ENCODE results near the gene NEDD4L. TPM values are rescaled to one million over a fixed set of nuclear protein-coding genes. Genes with fewer than 3 reads are reported as not detected.

Gene NEDD4L
- total RNA-seq, 2 experiments from 2014 or later, result 11.2 to 13.7 TPM

GRCh38 chr18:58391932-58392323, 347.9 kb downstream of the NEDD4L start:
- Mint-ChIP-seq H3K4me1 (ENCODE audit: low read depth) (peaks cover 11% of the 10 kb centered on the region), H3K27ac (no peak overlapping the region), H3K9me3 (no peaks in the 10 kb centered on the region), H3K36me3 (ENCODE audit: low read depth) (no peaks in the 10 kb centered on the region), H3K27me3 (no peaks in the 10 kb centered on the region), H3K4me3 (no peak overlapping the region)
- no peak for DNase-seq
- no peak overlapping the region for H3K4me3 ChIP-seq (ENCODE audit: low read length)
- intact Hi-C loops (cut with DNase I, micrococcal nuclease), result loop anchor here in 1 of 2 experiments (10.0 kb wide), 1 partner anchor 373 kb away; no protein-coding TSS in a partner anchor
- H3K9me3 ChIP-seq (ENCODE audit: control insufficient read depth in 1 of 2, insufficient read depth in 1 of 2, low read length in 2 of 2), result no peaks in the 10 kb centered on the region
- H3K27me3 ChIP-seq (ENCODE audit: control insufficient read depth in 1 of 2, insufficient read depth in 2 of 2, low read length in 2 of 2), result no peaks in the 10 kb centered on the region
- no peak overlapping the region for H3K27ac ChIP-seq (ENCODE audit: low read depth in 1 of 2, low read length in 2 of 2)
- H3K36me3 ChIP-seq (ENCODE audit: insufficient read depth, low read length), result no peaks in the 10 kb centered on the region
- TF ChIP-seq, protein P1, sequence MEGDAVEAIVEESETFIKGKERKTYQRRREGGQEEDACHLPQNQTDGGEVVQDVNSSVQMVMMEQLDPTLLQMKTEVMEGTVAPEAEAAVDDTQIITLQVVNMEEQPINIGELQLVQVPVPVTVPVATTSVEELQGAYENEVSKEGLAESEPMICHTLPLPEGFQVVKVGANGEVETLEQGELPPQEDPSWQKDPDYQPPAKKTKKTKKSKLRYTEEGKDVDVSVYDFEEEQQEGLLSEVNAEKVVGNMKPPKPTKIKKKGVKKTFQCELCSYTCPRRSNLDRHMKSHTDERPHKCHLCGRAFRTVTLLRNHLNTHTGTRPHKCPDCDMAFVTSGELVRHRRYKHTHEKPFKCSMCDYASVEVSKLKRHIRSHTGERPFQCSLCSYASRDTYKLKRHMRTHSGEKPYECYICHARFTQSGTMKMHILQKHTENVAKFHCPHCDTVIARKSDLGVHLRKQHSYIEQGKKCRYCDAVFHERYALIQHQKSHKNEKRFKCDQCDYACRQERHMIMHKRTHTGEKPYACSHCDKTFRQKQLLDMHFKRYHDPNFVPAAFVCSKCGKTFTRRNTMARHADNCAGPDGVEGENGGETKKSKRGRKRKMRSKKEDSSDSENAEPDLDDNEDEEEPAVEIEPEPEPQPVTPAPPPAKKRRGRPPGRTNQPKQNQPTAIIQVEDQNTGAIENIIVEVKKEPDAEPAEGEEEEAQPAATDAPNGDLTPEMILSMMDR (IDR thresholded peaks at IDR 0.05), result no peak
- ChIA-PET POLR2A (no interaction called here), CTCF (interaction anchor here (1.0 kb wide), 1 partner anchor 30 kb away, joined by 3 read pairs; no protein-coding TSS in a partner anchor)
- H3K4me1 ChIP-seq (ENCODE audit: insufficient read depth, low read length), result peaks cover 8% of the 10 kb centered on the region
- ATAC-seq (ENCODE audit: poor library complexity), result no peak

DNA sequence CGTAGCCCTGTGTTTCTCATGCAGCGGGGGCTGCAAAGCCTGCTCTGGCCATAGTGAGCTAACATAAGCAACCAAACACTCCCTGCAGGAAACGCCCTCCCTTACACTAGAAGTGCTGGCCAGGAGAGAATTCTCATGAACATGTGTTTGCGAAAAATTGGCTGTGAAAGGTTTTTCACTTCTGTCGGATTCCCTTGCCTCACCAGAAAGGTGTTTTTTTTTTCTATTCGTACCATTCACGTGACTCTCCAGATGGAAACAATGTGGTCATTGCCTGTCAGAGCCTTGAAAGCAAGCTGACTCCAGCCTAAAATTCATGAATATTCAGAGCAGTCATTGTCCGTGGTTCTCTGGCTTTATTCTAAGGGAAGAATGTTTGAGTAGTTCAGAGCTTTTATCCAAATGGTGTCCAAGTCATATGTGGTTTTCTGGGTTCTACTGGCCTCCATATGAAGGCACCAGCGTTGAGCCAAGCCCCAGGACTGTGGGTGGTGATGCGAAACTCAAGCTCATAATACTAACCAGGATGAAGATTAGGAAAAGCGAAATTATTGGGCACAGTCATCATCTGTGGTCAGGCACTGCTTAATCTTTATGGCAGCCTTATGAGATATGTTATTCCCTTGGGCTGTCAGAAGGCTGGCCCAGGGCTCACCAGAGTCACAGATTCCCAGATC, 348.4 kb downstream of the NEDD4L start:
- Mint-ChIP-seq H3K4me3 (no peak overlapping the region), H3K4me1 (ENCODE audit: low read depth) (peaks cover 11% of the 10 kb centered on the region), H3K9me3 (no peaks in the 10 kb centered on the region), H3K27me3 (no peaks in the 10 kb centered on the region), H3K27ac (no peak overlapping the region), H3K36me3 (ENCODE audit: low read depth) (no peaks in the 10 kb centered on the region)
- TF ChIP-seq, protein P1 (IDR thresholded peaks at IDR 0.05), result no peak
- Histone ChIP-seq H3K4me1 (ENCODE audit: insufficient read depth, low read length) (peaks cover 8% of the 10 kb centered on the region), H3K9me3 (ENCODE audit: control insufficient read depth in 1 of 2, insufficient read depth in 1 of 2, low read length in 2 of 2) (no peaks in the 10 kb centered on the region), H3K27ac (ENCODE audit: low read depth in 1 of 2, low read length in 2 of 2) (no peak overlapping the region), H3K36me3 (ENCODE audit: insufficient read depth, low read length) (no peaks in the 10 kb centered on the region), H3K4me3 (ENCODE audit: low read length) (no peak overlapping the region), H3K27me3 (ENCODE audit: control insufficient read depth in 1 of 2, insufficient read depth in 2 of 2, low read length in 2 of 2) (no peaks in the 10 kb centered on the region)
- intact Hi-C loops (cut with DNase I, micrococcal nuclease), result loop anchor here in 1 of 2 experiments (10.0 kb wide), 1 partner anchor 372 kb away; no protein-coding TSS in a partner anchor
- ATAC-seq (ENCODE audit: poor library complexity) (no peak), DNase-seq (no peak)
- ChIA-PET POLR2A (interaction anchor here (0.6 kb wide), 1 partner anchor 355 kb away, joined by 4 read pairs; no protein-coding TSS in a partner anchor), CTCF (interaction anchor here (1.0 kb wide), 1 partner anchor 31 kb away, joined by 3 read pairs; no protein-coding TSS in a partner anchor)

- POLR2A ChIA-PET, result no interaction called here
- H3K4me3 Mint-ChIP-seq, result no peak overlapping the region
- H3K27me3 Mint-ChIP-seq, result no peaks in the 10 kb centered on the region
These were observed 349.3 kb downstream of the NEDD4L start for GRCh38 chr18:58393295-58393694.

More at GRCh38 chr18:58393295-58393694, 349.3 kb downstream of the NEDD4L start:
- Mint-ChIP-seq H3K36me3 (ENCODE audit: low read depth) (no peaks in the 10 kb centered on the region), H3K27ac (no peak overlapping the region), H3K4me1 (ENCODE audit: low read depth) (peaks cover 11% of the 10 kb centered on the region), H3K9me3 (no peaks in the 10 kb centered on the region)
- no peak overlapping the region for H3K4me3 ChIP-seq (ENCODE audit: low read length)
- H3K4me1 ChIP-seq (ENCODE audit: insufficient read depth, low read length), result peaks cover 8% of the 10 kb centered on the region
- intact Hi-C loops (cut with DNase I, micrococcal nuclease), result loop anchor here in 1 of 2 experiments (10.0 kb wide), 1 partner anchor 372 kb away; no protein-coding TSS in a partner anchor
- TF ChIP-seq, protein P1 (IDR thresholded peaks at IDR 0.05), result no peak
- ATAC-seq (ENCODE audit: poor library complexity) (no peak), DNase-seq (no peak)
- no peak overlapping the region for H3K27ac ChIP-seq (ENCODE audit: low read depth in 1 of 2, low read length in 2 of 2)
- no peaks in the 10 kb centered on the region for H3K9me3 ChIP-seq (ENCODE audit: control insufficient read depth in 1 of 2, insufficient read depth in 1 of 2, low read length in 2 of 2)
- CTCF ChIA-PET, result no interaction called here
- H3K27me3 ChIP-seq (ENCODE audit: control insufficient read depth in 1 of 2, insufficient read depth in 2 of 2, low read length in 2 of 2), result no peaks in the 10 kb centered on the region
- no peaks in the 10 kb centered on the region for H3K36me3 ChIP-seq (ENCODE audit: insufficient read depth, low read length)

Measured in CD4-positive, alpha-beta T cell (primary cell).